CD4-positive, alpha-beta T cell treated with Interleukin-10 for 1 hour (primary cell): ENCODE data around the gene SYNGAP1.
"Not testable (repeated sequence)": the region's sequence is repeated elsewhere in the genome, so short reads cannot be mapped to it uniquely, and the experiment has no call there.

Source experiments
- DNase-seq: peaks from one replicate; pipeline ENCODE4 v3.0.0-alpha.2; 2020

Gene SYNGAP1

GRCh38 chr6:33419580-33420490 lies at the start of gene SYNGAP1:
Gene SYNGAP1 (plus strand): TSS chr6:33420065. CDS start chr6:33420265, 200 bp downstream.
- DNase-seq, result peak; percentile 55

- DNase-seq, result not testable (repeated sequence)
Measured at GRCh38 chr6:33371901-33372300, 48.0 kb upstream of the SYNGAP1 start.

- no peak for DNase-seq
Measured at GRCh38 chr6:33372526-33373123, 47.2 kb upstream of the SYNGAP1 start.

GRCh38 chr6:33373960-33374910 lies 45.6 kb upstream of the SYNGAP1 start:
- DNase-seq, result peak; percentile 12

- no peak for DNase-seq
Measured at GRCh38 chr6:33375143-33375671, 44.7 kb upstream of the SYNGAP1 start.

GRCh38 chr6:33377171-33377570 lies 42.7 kb upstream of the SYNGAP1 start:
- DNase-seq, result no peak

GRCh38 chr6:33379184-33379583 lies 40.7 kb upstream of the SYNGAP1 start:
- DNase-seq, result not testable (repeated sequence)

- no peak for DNase-seq
Measured at GRCh38 chr6:33380272-33380981, 39.4 kb upstream of the SYNGAP1 start.

- no peak for DNase-seq
Measured at GRCh38 chr6:33383427-33384185, 36.3 kb upstream of the SYNGAP1 start.

GRCh38 chr6:33384581-33385020 lies 35.3 kb upstream of the SYNGAP1 start:
- DNase-seq, result no peak

- DNase-seq, result no peak
Measured at GRCh38 chr6:33390173-33390572, 29.7 kb upstream of the SYNGAP1 start.

- DNase-seq, result no peak
Measured at GRCh38 chr6:33390767-33391277, 29.0 kb upstream of the SYNGAP1 start.

GRCh38 chr6:33391278-33391921 lies 28.5 kb upstream of the SYNGAP1 start, which contains the start of gene KIFC1:
Gene KIFC1 (plus strand): TSS chr6:33391823. CDS start chr6:33391986, 163 bp downstream.
- peak; percentile 99 for DNase-seq

GRCh38 chr6:33391922-33392594 lies 27.8 kb upstream of the SYNGAP1 start:
- peak; percentile 28 for DNase-seq

- no peak for DNase-seq
Measured at GRCh38 chr6:33392595-33392948, 27.3 kb upstream of the SYNGAP1 start.

GRCh38 chr6:33392979-33393378 lies 26.9 kb upstream of the SYNGAP1 start:
- DNase-seq, result no peak

GRCh38 chr6:33397541-33397940 lies 22.3 kb upstream of the SYNGAP1 start:
- DNase-seq, result no peak

GRCh38 chr6:33398601-33399000 lies 21.3 kb upstream of the SYNGAP1 start:
- not testable (repeated sequence) for DNase-seq

- DNase-seq, result not testable (repeated sequence)
Measured at GRCh38 chr6:33399881-33400280, 20.0 kb upstream of the SYNGAP1 start.

- DNase-seq, result no peak
Measured at GRCh38 chr6:33404884-33405283, 15.0 kb upstream of the SYNGAP1 start.
